ENCODE data around the gene UPK1B.

DNA sequence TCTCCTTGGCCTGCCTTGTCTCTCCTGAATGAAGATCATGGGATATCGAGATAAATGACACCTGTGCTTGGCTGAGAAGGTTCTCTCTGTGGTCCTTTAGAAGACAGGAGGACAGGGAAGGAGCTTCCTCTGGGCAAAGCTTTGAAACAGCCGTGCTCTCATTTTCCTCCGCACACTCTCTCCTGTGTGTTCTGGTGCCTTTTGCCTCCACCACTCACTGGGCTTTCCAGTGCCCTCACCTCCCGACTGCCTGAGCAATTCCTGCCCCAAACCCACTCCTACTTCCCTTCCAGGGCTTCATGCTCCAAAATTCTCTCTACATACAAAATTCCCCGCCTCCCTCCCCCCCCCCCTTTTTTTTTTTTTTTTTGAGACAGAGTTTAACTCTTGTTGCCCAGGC lies 32.3 kb downstream of the UPK1B start:
- TF ChIP-seq CTCF (conservative IDR thresholded peaks at IDR 0.05; ENCODE audit: low read length) (no peak), EZH2phosphoT487 (IDR thresholded peaks at IDR 0.05; ENCODE audit: borderline replicate concordance, low read depth, low read length) (no peak)

Measured in OCI-LY7 (cell line).